ENCODE measurements around the gene FLOT1. TPM values are rescaled to one million over a fixed set of nuclear protein-coding genes. Genes with fewer than 3 reads are reported as not detected.

Gene FLOT1
- total and polyA plus RNA-seq, 9 of the 15 experiments (the other 6 are each of a cell fraction or from before 2014, with no cell fraction given), result 11.7 to 149 (median 118) TPM

DNA sequence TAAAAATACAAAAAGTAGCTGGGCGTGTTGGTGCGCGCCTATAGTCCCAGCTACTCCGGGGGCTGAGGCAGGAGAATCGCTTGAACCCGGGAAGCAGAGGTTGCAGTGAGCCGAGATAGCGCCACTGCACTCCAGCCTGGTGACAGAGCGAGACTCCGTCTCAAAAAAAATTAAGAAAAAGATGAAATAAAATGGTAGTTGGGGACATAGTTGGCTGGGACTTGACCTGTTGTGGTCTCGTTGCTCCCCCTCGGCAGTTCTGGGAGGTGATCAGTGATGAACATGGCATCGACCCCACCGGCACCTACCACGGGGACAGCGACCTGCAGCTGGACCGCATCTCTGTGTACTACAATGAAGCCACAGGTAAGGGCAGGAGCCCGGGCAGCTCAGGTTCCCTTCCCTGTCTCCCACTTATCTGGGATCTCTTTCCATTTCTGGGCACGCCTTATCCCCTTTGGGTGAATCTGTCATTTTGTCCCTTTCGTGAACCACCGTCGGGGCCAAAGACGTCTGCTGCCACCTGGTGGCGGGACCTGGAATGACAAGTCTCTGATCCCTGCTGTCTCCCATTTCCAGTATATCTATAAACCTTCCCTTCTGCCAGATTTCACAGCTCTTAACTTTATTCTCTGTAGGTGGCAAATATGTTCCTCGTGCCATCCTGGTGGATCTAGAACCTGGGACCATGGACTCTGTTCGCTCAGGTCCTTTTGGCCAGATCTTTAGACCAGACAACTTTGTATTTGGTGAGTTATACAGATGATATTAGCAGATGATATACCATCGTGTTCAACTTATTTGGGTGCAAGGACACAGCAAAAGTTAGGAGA, 20.0 kb downstream of the FLOT1 start (continued):
- TF ChIP-seq ZNF280B (CRISPR knock-in tag; IDR thresholded peaks at IDR 0.05) (no peak), ZNF143 (CRISPR knock-in tag; IDR thresholded peaks at IDR 0.05) (no peak), ATF4 (CRISPR knock-in tag; IDR thresholded peaks at IDR 0.05) (no peak), FOXJ2 (tag; IDR thresholded peaks at IDR 0.05) (no peak), CAMTA2 (CRISPR knock-in tag; conservative IDR thresholded peaks at IDR 0.05) (no peak), MCM2 (IDR thresholded peaks at IDR 0.05; ENCODE audit: low read depth) (no peak), ZNF780A (CRISPR knock-in tag; IDR thresholded peaks at IDR 0.05) (no peak), ZZZ3 (IDR thresholded peaks at IDR 0.05) (no peak), HMBOX1 (IDR thresholded peaks at IDR 0.05) (no peak), DIDO1 (tag; IDR thresholded peaks at IDR 0.05; ENCODE audit: low read depth) (no peak), ZNF444 (CRISPR knock-in tag; IDR thresholded peaks at IDR 0.05) (no peak), ZNF197 (CRISPR knock-in tag; IDR thresholded peaks at IDR 0.05; ENCODE audit: low read depth) (no peak), CBFA2T2 (conservative IDR thresholded peaks at IDR 0.05) (no peak), AFF1 (IDR thresholded peaks at IDR 0.05; ENCODE audit: low read depth in 1 of 2, partially characterized antibody in 2 of 2) (peak in 1 of 2 experiments; percentile 37), RBBP5 (IDR thresholded peaks at IDR 0.05; ENCODE audit: borderline replicate concordance, insufficient read depth, low read length, poor library complexity, severe bottlenecking) (no peak), ZNF316 (IDR thresholded peaks at IDR 0.05) (no peak), ZNF408 (CRISPR knock-in tag; IDR thresholded peaks at IDR 0.05; ENCODE audit: low read depth) (no peak)
- TF ChIP-seq, protein P1, sequence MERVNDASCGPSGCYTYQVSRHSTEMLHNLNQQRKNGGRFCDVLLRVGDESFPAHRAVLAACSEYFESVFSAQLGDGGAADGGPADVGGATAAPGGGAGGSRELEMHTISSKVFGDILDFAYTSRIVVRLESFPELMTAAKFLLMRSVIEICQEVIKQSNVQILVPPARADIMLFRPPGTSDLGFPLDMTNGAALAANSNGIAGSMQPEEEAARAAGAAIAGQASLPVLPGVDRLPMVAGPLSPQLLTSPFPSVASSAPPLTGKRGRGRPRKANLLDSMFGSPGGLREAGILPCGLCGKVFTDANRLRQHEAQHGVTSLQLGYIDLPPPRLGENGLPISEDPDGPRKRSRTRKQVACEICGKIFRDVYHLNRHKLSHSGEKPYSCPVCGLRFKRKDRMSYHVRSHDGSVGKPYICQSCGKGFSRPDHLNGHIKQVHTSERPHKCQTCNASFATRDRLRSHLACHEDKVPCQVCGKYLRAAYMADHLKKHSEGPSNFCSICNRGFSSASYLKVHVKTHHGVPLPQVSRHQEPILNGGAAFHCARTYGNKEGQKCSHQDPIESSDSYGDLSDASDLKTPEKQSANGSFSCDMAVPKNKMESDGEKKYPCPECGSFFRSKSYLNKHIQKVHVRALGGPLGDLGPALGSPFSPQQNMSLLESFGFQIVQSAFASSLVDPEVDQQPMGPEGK (CRISPR knock-in tag; IDR thresholded peaks at IDR 0.05; ENCODE audit: borderline replicate concordance), result no peak
